Measurements from ENCODE around the gene MAP4K2.

DNA sequence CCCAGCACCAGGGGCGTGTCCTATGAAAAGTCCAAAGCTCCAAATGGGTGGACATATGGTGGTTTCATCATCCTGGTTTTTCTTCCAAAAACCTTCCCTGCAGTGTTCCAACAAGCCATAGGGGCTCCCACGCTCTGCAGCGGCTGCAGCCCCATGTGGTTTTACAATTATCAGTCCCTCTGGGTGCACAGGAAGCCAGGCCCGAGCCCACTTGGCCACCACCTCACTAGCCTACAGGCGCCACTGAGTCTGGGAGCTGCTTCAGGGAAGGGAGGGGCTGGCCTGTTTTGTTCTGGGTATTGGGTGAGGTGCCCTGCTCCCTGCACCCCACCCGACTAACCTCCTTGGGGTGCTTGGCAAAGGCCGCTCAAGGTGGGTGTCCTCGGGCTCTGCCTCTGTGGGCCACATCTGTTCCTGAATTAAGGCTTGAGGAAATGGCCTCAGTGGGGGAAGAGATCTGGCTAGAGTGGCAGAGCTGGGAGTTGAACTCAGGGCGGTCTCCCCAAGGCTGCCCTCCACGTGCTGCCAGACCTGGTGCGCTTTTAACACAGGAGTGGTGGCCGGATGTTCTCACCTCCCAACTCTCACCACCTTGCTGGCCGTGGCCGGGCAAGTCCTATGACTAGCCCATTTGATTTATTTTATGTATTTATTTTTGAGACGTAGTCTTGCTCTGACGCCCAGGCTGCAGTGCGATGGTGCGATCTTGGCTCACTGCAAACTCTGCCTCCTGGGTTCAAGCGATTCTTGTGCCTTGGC is 46.8 kb upstream of the MAP4K2 start:
- TF ChIP-seq TAF1 (IDR thresholded peaks at IDR 0.05; ENCODE audit: low read depth) (no peak), RAD21 (IDR thresholded peaks at IDR 0.05; ENCODE audit: low read depth) (no peak), MAX (IDR thresholded peaks at IDR 0.05) (no peak), REST (IDR thresholded peaks at IDR 0.05; ENCODE audit: low read depth) (no peak), NFIC (IDR thresholded peaks at IDR 0.05) (no peak), EGR1 (IDR thresholded peaks at IDR 0.05) (no peak), EP300 (IDR thresholded peaks at IDR 0.05; ENCODE audit: borderline replicate concordance) (no peak), FOXM1 (IDR thresholded peaks at IDR 0.05; ENCODE audit: borderline replicate concordance, low read depth) (no peak), TEAD4 (IDR thresholded peaks at IDR 0.05) (no peak), USF1 (IDR thresholded peaks at IDR 0.05) (no peak), CEBPB (IDR thresholded peaks at IDR 0.05) (no peak), YY1 (IDR thresholded peaks at IDR 0.05; ENCODE audit: low read depth) (no peak), ZBTB7A (IDR thresholded peaks at IDR 0.05; ENCODE audit: low read depth) (no peak), TCF12 (IDR thresholded peaks at IDR 0.05; ENCODE audit: low read depth) (no peak)
